K562 treated with DMSO at 1 percent for 24 hours (cell line): ENCODE measurements around the gene PLCZ1. TPM values are rescaled to one million over a fixed set of nuclear protein-coding genes. Genes with fewer than 3 reads are reported as not detected.

Experiments
- total RNA-seq: library from RNA; unstranded; fragments of 300-600 nt; gene quantifications from 2 replicates; pipeline ENCODE4 v1.2.3, GENCODE V29; 2022; ENCODE audit warnings: low read depth; ENCODE audit not compliant: insufficient read depth

Gene PLCZ1
- not detected in 2 replicates for total RNA-seq

GRCh38 chr12:18737819-18738218 lies at the start of gene PLCZ1, which contains the start of gene CAPZA3:
Gene PLCZ1 (minus strand): TSS chr12:18738012. CDS start chr12:18737371, 641 bp downstream.
Gene CAPZA3 (plus strand): TSS chr12:18738119. CDS start chr12:18738269, 150 bp downstream.

Other genes starting within 250 kb of the PLCZ1 start
- not detected in 2 replicates for gene CAPZA3, start 107 bp upstream of the PLCZ1 start, total RNA-seq